ENCODE data around the gene PPP2R1B. TPM values are rescaled to one million over a fixed set of nuclear protein-coding genes. Genes with fewer than 3 reads are reported as not detected.
"Not testable (repeated sequence)": the region's sequence is repeated elsewhere in the genome, so short reads cannot be mapped to it uniquely, and the experiment has no call there.

Gene PPP2R1B
- polyA plus RNA-seq, 1 donor = 11.4 TPM

GRCh38 chr11:111782109-111782741 is 16.0 kb upstream of the PPP2R1B start:
- DNase-seq = no peak

- DNase-seq = no peak
Measured at GRCh38 chr11:111779118-111779517, 12.9 kb upstream of the PPP2R1B start.

- no peak for DNase-seq
Measured at GRCh38 chr11:111778047-111778558, 11.9 kb upstream of the PPP2R1B start.

GRCh38 chr11:111777094-111778046 is 11.2 kb upstream of the PPP2R1B start:
- peak; percentile 76 for DNase-seq

- no peak for DNase-seq
Measured at GRCh38 chr11:111776398-111777093, 10.4 kb upstream of the PPP2R1B start.

GRCh38 chr11:111774955-111775710 is 8.9 kb upstream of the PPP2R1B start:
- DNase-seq = peak; percentile 54

GRCh38 chr11:111772535-111772934 is 6.3 kb upstream of the PPP2R1B start:
- no peak for DNase-seq

- DNase-seq = not testable (repeated sequence)
Measured at GRCh38 chr11:111771205-111771604, 5.0 kb upstream of the PPP2R1B start.

- no peak for DNase-seq
Measured at GRCh38 chr11:111770581-111771134, 4.5 kb upstream of the PPP2R1B start.

- no peak for DNase-seq
Measured at GRCh38 chr11:111766834-111767142, 599 bp upstream of the PPP2R1B start.

- DNase-seq = peak; percentile 29
Measured at GRCh38 chr11:111765320-111765983, 737 bp downstream of the PPP2R1B start.

- DNase-seq = no peak
Measured at GRCh38 chr11:111764621-111765020, 1.6 kb downstream of the PPP2R1B start.

- no peak for DNase-seq
Measured at GRCh38 chr11:111762981-111763643, 3.1 kb downstream of the PPP2R1B start.

GRCh38 chr11:111762526-111762925 is 3.7 kb downstream of the PPP2R1B start:
- DNase-seq = no peak

GRCh38 chr11:111761036-111761435 is 5.2 kb downstream of the PPP2R1B start:
- no peak for DNase-seq

- no peak for DNase-seq
Measured at GRCh38 chr11:111759778-111760407, 6.3 kb downstream of the PPP2R1B start.

- DNase-seq = no peak
Measured at GRCh38 chr11:111759376-111759775, 6.8 kb downstream of the PPP2R1B start.

- no peak for DNase-seq
Measured at GRCh38 chr11:111756097-111756496, 10.1 kb downstream of the PPP2R1B start.

GRCh38 chr11:111749646-111750045 is 16.5 kb downstream of the PPP2R1B start:
- DNase-seq = no peak
